Esophagus squamous epithelium (tissue), 5 donors: ENCODE measurements around the gene SGSM2. TPM values are rescaled to one million over a fixed set of nuclear protein-coding genes. Genes with fewer than 3 reads are reported as not detected.

ENCODE experiments used
- DNase-seq: peaks from one replicate; lab custom pipeline; 2025; lab: John Stamatoyannopoulos, UW
- H3K27ac ChIP-seq, 4 donors: fragments of 200-600 bp; sonication (generic); one replicate each; pipeline ENCODE4 v1.5.1; 2016 to 2019; ENCODE audit warnings: mild to moderate bottlenecking in 1 of 4
- H3K27me3 ChIP-seq, 4 donors: fragments of 200-600 bp; sonication (generic); 1 replicate in 3 of 4; 2 replicates in 1 of 4; pipeline versions ENCODE4 v1.5.1 to v1.6.0; 2017 to 2021; ENCODE audit warnings: antibody characterized with exemption in 1 of 4
- H3K36me3 ChIP-seq, 3 donors: fragments of 200-600 bp; sonication (generic); one replicate each; pipeline ENCODE4 v1.5.1; 2016 to 2019
- H3K4me1 ChIP-seq, 3 donors: fragments of 200-600 bp; sonication (generic); one replicate each; pipeline ENCODE4 v1.5.1; 2017 to 2019
- H3K4me3 ChIP-seq, 4 donors: fragments of 200-600 bp; sonication (generic); 1 replicate in 3 of 4; 2 replicates in 1 of 4; pipeline ENCODE4 v1.5.1; 2016 to 2019; ENCODE audit warnings: mild to moderate bottlenecking in 2 of 4, moderate library complexity in 1 of 4
- H3K9me3 ChIP-seq, 3 donors: fragments of 200-600 bp; sonication (generic); one replicate each; pipeline ENCODE4 v1.5.1; 2016 to 2019
- POLR2A ChIP-seq, 4 donors: fragments of 450-650 bp; IDR thresholded peaks; one replicate each; pipeline ENCODE4 v1.6.1; 2017; ENCODE audit warnings: antibody characterized with exemption in 4 of 4, mild to moderate bottlenecking in 4 of 4, moderate library complexity in 3 of 4
- WGBS, 2 donors: methylation state at CpG; one replicate each; pipeline ENCODE4 v1.1.5; 2018; 5-methylcytosine and 5-hydroxymethylcytosine counted together
- intact Hi-C: fragments of 100-400 bp; cut with DNase I; formaldehyde crosslinking; loops from one replicate; pipeline ENCODE4 v1.15.0; 2022
- total RNA-seq, 4 donors: library from RNA; depleted of rRNA; stranded (reverse); fragments of >200 nt; gene quantifications; one replicate each; pipeline ENCODE4 v1.1.0, GENCODE V29; 2016
- TF ChIP-seq, protein P1 (sequence below), 6 experiments: fragments of 450-650 bp in 4 of 6; fragments of 200-600 bp in 2 of 6; sonication (generic) in 2 of 6; IDR thresholded peaks; one replicate each; pipeline ENCODE4 v1.5.1; 2016 to 2019; ENCODE audit warnings: antibody characterized with exemption in 6 of 6, mild to moderate bottlenecking in 4 of 6, moderate library complexity in 4 of 6
- donor health status: DM: yes; HTN: yes; CAD: no.

Gene SGSM2
- total RNA-seq, 4 donors from 2014 or later = 24.3 to 67.9 (median 35.3) TPM

DNA sequence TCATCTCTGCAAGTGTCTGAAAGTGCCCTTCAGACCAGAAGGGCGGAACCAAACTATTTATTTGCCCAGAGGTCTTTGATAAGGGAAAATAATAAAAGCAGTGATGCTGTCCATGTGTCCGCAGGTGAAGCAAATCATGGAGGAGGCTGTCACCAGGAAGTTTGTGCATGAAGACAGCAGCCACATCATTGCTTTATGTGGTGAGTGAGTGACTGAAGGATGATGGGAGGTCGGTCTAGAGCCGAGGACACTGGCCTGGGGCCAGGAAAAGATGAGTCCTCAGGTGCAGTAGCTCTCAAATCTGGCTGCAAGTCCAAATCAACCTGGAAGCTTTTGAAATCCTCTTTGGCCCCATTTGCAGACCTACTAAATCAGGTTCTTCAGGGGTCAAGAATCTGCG lies 6.1 kb downstream of the SGSM2 start:
- H3K27ac ChIP-seq = no peak overlapping the region
- TF ChIP-seq, protein P1, sequence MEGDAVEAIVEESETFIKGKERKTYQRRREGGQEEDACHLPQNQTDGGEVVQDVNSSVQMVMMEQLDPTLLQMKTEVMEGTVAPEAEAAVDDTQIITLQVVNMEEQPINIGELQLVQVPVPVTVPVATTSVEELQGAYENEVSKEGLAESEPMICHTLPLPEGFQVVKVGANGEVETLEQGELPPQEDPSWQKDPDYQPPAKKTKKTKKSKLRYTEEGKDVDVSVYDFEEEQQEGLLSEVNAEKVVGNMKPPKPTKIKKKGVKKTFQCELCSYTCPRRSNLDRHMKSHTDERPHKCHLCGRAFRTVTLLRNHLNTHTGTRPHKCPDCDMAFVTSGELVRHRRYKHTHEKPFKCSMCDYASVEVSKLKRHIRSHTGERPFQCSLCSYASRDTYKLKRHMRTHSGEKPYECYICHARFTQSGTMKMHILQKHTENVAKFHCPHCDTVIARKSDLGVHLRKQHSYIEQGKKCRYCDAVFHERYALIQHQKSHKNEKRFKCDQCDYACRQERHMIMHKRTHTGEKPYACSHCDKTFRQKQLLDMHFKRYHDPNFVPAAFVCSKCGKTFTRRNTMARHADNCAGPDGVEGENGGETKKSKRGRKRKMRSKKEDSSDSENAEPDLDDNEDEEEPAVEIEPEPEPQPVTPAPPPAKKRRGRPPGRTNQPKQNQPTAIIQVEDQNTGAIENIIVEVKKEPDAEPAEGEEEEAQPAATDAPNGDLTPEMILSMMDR (IDR thresholded peaks at IDR 0.05) = no peak
- no peak for TF ChIP-seq POLR2A (IDR thresholded peaks at IDR 0.05)
- no peaks in the 10 kb centered on the region for H3K27me3 ChIP-seq
- no peaks in the 10 kb centered on the region for H3K9me3 ChIP-seq
- no peak for DNase-seq
- H3K4me1 ChIP-seq = peaks cover 5 to 39% (median 6%) of the 10 kb centered on the region in 3 donors
- H3K4me3 ChIP-seq = no peak overlapping the region
- intact Hi-C loops = no loop called here
- peaks cover 0 to 43% (median 4%) of the 10 kb centered on the region in 3 donors for H3K36me3 ChIP-seq
- 49 to 60% methylated on average over 4 to 5 of the region's 5 CpGs for WGBS, 2 donors

DNA sequence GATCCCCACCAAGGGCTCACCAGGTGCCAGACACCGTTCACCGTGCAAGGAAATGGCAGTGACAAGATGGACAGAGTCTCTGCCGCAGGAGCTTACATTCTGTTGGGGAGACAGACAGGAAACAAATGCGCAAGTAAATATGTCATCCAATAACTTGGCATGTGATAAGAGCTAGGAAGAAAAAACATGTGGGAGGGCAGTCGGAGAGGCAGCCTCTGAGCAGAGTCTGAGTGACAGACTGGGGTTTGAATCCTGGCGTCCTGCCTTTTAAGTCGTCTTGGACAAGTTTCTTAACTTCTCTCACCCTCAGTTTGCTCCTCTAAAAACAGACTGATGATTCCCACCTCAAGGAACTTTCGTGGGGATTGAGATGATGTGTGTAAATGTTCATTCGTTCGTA lies 7.2 kb downstream of the SGSM2 start:
- no peak for DNase-seq
- H3K4me1 ChIP-seq = peaks cover 4 to 33% (median 6%) of the 10 kb centered on the region in 3 donors
- H3K4me3 ChIP-seq = no peak overlapping the region
- no peaks in the 10 kb centered on the region for H3K27me3 ChIP-seq
- TF ChIP-seq, protein P1 (IDR thresholded peaks at IDR 0.05) = no peak
- no peak for TF ChIP-seq POLR2A (IDR thresholded peaks at IDR 0.05)
- no peak overlapping the region for H3K27ac ChIP-seq
- 89% methylated on average over 9 of the region's 10 CpGs for WGBS, 2 donors
- peaks cover 0 to 43% (median 4%) of the 10 kb centered on the region in 3 donors for H3K36me3 ChIP-seq
- no peaks in the 10 kb centered on the region for H3K9me3 ChIP-seq
- intact Hi-C loops = no loop called here

DNA sequence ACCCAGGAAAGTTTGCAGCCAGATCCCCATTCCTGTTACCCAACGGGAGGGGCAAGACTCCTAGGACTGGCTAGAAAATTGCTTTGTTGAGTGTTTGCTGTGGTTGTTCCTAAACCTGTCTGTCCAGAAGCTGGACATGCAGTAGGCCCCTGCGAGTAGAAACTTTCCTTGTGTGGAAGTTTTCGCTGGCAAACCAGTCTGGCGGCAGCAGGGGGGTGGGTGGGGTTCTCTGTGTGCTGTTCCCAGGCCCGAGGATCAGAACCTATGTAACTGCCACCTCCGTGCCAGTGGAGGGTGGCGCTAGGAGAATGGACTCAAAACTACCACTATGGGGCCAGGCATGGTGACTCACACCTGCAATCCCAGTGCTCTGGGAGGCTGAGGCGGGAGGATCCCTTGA lies 9.2 kb downstream of the SGSM2 start:
- no peak overlapping the region for H3K4me3 ChIP-seq
- H3K27me3 ChIP-seq = no peaks in the 10 kb centered on the region
- no peak for TF ChIP-seq POLR2A (IDR thresholded peaks at IDR 0.05)
- TF ChIP-seq, protein P1 (IDR thresholded peaks at IDR 0.05) = no peak
- 34 to 74% methylated on average over 5 to 8 of the region's 8 CpGs for WGBS, 2 donors
- peak overlapping the region; percentile 57 to 82 (median 80) for H3K27ac ChIP-seq
- DNase-seq = no peak
- peaks cover 0 to 35% (median 4%) of the 10 kb centered on the region in 3 donors for H3K36me3 ChIP-seq
- intact Hi-C loops = no loop called here
- no peaks in the 10 kb centered on the region for H3K9me3 ChIP-seq
- H3K4me1 ChIP-seq = peaks cover 4 to 33% (median 6%) of the 10 kb centered on the region in 3 donors

DNA sequence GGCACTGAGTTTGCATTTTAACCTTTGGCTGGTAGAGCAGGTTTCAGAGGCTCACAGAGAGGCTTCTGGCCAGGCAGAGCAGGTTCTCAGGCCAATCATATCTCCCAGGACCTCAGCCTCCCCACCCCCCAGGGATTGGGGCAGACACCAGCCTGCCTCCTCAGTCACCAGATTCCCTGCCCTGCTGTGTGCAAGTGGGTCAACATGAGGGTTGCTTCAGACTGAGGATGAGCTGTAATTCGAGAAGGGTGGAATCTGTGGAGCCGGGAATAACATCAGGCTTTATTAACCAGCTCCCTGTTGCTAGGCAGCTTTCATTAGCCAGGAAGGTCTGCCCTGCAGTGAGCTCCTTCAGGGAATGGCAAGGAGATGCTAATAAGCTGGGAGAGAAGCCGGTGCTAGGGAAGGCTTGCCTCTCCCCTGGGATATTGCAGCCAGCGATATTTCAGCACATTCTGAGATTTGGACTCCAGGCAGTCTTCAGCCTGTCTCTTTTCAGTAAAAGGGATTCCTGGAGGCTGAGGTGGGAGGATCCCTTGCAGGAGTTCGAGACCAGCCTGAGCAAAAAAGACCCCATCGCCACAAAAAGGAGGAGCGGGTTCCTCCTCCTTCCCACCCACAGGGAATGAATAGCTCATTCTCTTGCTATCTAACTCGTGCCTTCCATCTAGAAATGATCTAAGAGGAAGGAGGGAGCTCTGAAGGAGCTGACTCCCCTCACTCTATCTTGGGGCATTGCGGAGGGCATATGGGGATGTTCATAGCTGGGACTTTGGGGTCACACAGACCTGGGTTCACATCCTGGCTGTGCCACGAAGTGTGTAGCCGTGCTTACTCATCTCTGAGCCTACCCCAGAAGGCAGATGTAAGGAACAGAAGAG lies 10.7 kb downstream of the SGSM2 start:
- H3K36me3 ChIP-seq = peaks cover 0 to 19% (median 4%) of the 10 kb centered on the region in 3 donors
- H3K9me3 ChIP-seq = no peaks in the 10 kb centered on the region
- peaks cover 4 to 36% (median 6%) of the 10 kb centered on the region in 3 donors for H3K4me1 ChIP-seq
- no peaks in the 10 kb centered on the region for H3K27me3 ChIP-seq
- H3K4me3 ChIP-seq = no peak overlapping the region
- TF ChIP-seq, protein P1 (IDR thresholded peaks at IDR 0.05) = no peak
- no peak for TF ChIP-seq POLR2A (IDR thresholded peaks at IDR 0.05)
- WGBS, 2 donors = 76 to 83% methylated on average over 8 to 10 of the region's 11 CpGs
- no peak for DNase-seq
- H3K27ac ChIP-seq = peak overlapping the region; percentile 15 to 81 (median 59)
- intact Hi-C loops = no loop called here

DNA sequence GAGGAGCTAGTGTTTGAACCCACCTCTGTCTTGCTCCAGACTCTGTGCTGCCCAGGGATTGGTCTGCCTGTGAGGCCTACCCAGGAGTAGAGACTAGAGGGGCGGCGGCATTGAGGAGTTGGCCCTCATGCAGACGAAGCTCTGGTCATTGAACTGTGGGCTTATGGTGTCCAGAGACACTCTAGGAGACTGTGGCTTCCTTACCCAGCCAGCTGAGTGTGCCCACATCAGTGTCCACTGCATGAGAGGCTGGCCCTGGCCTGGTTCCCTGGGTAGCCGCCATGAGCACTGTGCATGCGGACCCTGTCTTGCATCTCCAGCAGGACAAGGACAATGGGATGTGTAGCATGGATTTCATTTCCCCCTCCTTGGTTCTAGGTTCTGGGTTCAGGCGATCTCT lies 14.0 kb downstream of the SGSM2 start:
- WGBS, 2 donors = 96 to 100% methylated on average over 2 to 5 of the region's 6 CpGs

More for the DNA sequence above, 14.0 kb downstream of the SGSM2 start:
- TF ChIP-seq, protein P1 (IDR thresholded peaks at IDR 0.05) = no peak
- TF ChIP-seq POLR2A (IDR thresholded peaks at IDR 0.05) = no peak
- Histone ChIP-seq H3K36me3 (no peaks in the 10 kb centered on the region), H3K27ac (no peak overlapping the region), H3K4me3 (no peak overlapping the region), H3K9me3 (no peaks in the 10 kb centered on the region), H3K27me3 (no peaks in the 10 kb centered on the region), H3K4me1 (peaks cover 4 to 36% (median 9%) of the 10 kb centered on the region in 3 donors)
- intact Hi-C loops = no loop called here
- DNase-seq = no peak
